ENCODE measurements around the gene TYW1. TPM values are rescaled to one million over a fixed set of nuclear protein-coding genes. Genes with fewer than 3 reads are reported as not detected.
"Not testable (repeated sequence)": the region's sequence is repeated elsewhere in the genome, so short reads cannot be mapped to it uniquely, and the experiment has no call there.

Gene TYW1
- total and polyA plus RNA-seq, 4 donors: 14.8 to 26.7 (median 18.3) TPM

DNA sequence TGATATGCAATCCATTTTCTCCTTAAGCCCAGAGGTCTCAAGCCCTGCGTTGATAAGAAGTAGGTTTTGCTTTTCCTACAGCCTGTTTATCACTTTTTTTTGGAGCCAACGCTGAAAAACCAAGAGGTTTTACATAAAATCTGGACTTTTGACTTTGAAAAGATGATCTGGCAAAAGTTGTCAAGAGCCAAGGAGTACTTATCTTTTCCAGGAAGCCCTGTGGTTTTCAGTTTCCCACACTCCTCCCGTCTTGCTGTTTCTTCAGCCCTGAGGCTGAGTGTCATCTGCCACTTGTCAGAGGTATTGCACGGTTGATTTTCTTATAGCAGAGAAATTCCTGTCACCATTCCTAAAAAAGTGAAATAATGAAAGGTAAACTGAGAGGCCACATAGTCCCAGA lies 108.7 kb downstream of the TYW1 start:
- no peaks in the 10 kb centered on the region for H3K27me3 ChIP-seq (ENCODE audit: control insufficient read depth, insufficient read depth, low read length)
- H3K36me3 ChIP-seq (ENCODE audit: control insufficient read depth, insufficient read depth, low read length): no peaks in the 10 kb centered on the region
- no peaks in the 10 kb centered on the region for H3K4me1 ChIP-seq (ENCODE audit: control insufficient read depth, insufficient read depth, low read length)
- H3K9me3 ChIP-seq (ENCODE audit: control insufficient read depth, insufficient read depth, low read length): no peaks in the 10 kb centered on the region
- no peak overlapping the region for H3K4me3 ChIP-seq (ENCODE audit: low read depth, low read length)
- no peak overlapping the region for H3K27ac ChIP-seq (ENCODE audit: low read depth, low read length)
- WGBS (ENCODE audit: insufficient coverage): 83% methylated on average over 1 of the region's 4 CpGs
- DNase-seq (ENCODE audit: low read depth in 4 of 6, low spot score in 6 of 6): no peak

DNA sequence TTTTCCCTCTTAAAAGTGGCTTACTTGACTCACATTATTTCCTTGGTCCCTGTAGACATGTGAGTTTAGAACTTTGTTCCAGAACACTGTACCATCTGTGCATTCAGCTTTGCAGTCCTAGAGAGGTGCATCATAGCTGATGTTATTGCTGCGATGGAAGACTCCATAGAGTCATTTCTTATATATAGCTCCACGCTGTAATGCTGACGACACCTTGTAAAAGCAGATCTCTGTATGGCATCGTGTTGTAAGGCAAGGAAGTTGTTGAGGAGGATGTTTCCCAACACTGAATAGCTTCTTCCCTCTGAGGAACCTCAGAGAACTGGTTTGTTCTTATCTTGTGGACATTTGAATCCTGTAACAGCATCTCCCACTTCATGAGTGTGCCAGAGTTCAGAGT lies 109.6 kb downstream of the TYW1 start:
- not testable (repeated sequence) for H3K9me3 ChIP-seq (ENCODE audit: control insufficient read depth, insufficient read depth, low read length); H3K4me1 ChIP-seq (ENCODE audit: control insufficient read depth, insufficient read depth, low read length); H3K4me3 ChIP-seq (ENCODE audit: low read depth, low read length); H3K36me3 ChIP-seq (ENCODE audit: control insufficient read depth, insufficient read depth, low read length); DNase-seq (ENCODE audit: low read depth in 4 of 6, low spot score in 6 of 6); H3K27me3 ChIP-seq (ENCODE audit: control insufficient read depth, insufficient read depth, low read length); H3K27ac ChIP-seq (ENCODE audit: low read depth, low read length)
- 100% methylated on average over 1 of the region's 4 CpGs for WGBS (ENCODE audit: insufficient coverage)

- H3K4me3 ChIP-seq (ENCODE audit: low read depth, low read length); H3K36me3 ChIP-seq (ENCODE audit: control insufficient read depth, insufficient read depth, low read length); H3K4me1 ChIP-seq (ENCODE audit: control insufficient read depth, insufficient read depth, low read length); H3K27ac ChIP-seq (ENCODE audit: low read depth, low read length); DNase-seq (ENCODE audit: low read depth in 4 of 6, low spot score in 6 of 6); H3K27me3 ChIP-seq (ENCODE audit: control insufficient read depth, insufficient read depth, low read length); H3K9me3 ChIP-seq (ENCODE audit: control insufficient read depth, insufficient read depth, low read length): not testable (repeated sequence)
- 100% methylated on average over 1 of the region's 2 CpGs for WGBS (ENCODE audit: insufficient coverage)
Observed at GRCh38 chr7:67111342-67111741, 114.7 kb downstream of the TYW1 start.

DNA sequence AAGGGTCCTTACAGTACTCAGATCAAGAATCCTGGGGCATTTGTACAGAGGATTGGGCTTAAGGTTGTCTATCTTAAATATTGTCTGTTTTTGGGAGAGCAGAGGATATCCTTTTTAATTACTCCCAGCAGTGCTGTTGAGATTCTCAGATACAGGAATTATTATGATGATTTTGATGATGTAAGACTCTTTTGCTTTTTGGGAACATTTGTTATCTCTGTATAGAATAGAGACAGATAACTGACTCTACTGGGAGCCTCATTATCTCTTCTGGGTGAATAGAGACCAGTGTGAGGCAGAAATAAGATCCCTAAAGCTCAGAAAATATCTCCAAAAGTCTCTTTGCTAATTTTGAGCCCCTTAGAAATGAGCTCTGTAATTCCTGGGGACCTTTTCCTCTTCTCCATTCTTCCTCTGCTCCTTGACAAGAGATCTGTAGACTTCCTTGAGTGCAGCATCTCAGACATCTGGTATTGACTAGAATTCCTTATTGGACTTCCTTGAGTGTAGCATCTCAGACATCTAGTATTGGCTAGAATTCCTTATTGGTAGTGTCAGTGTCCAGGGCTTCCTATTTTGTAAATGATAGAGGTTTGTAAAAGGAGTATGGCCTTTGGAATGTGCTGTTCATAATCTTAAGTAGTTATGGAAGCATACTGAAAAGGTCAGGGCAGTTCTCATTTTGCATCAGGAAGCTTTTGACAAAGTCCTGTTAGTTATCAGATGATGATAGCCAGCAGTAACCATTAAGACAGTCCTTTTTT lies 118.0 kb downstream of the TYW1 start:
- H3K36me3 ChIP-seq (ENCODE audit: control insufficient read depth, insufficient read depth, low read length); H3K4me1 ChIP-seq (ENCODE audit: control insufficient read depth, insufficient read depth, low read length); H3K27me3 ChIP-seq (ENCODE audit: control insufficient read depth, insufficient read depth, low read length); H3K4me3 ChIP-seq (ENCODE audit: low read depth, low read length); H3K27ac ChIP-seq (ENCODE audit: low read depth, low read length); H3K9me3 ChIP-seq (ENCODE audit: control insufficient read depth, insufficient read depth, low read length): not testable (repeated sequence)
- peak in 1 of 6 donors; percentile 28 for DNase-seq (ENCODE audit: low read depth in 4 of 6, low spot score in 6 of 6)

GRCh38 chr7:67120491-67120890 lies 123.9 kb downstream of the TYW1 start:
- not testable (repeated sequence) for H3K9me3 ChIP-seq (ENCODE audit: control insufficient read depth, insufficient read depth, low read length); DNase-seq (ENCODE audit: low read depth in 4 of 6, low spot score in 6 of 6); H3K27me3 ChIP-seq (ENCODE audit: control insufficient read depth, insufficient read depth, low read length); H3K27ac ChIP-seq (ENCODE audit: low read depth, low read length); H3K4me3 ChIP-seq (ENCODE audit: low read depth, low read length); H3K36me3 ChIP-seq (ENCODE audit: control insufficient read depth, insufficient read depth, low read length); H3K4me1 ChIP-seq (ENCODE audit: control insufficient read depth, insufficient read depth, low read length)
- no CpG with 5 or more reads among the region's 2 CpGs for WGBS (ENCODE audit: insufficient coverage)

DNA sequence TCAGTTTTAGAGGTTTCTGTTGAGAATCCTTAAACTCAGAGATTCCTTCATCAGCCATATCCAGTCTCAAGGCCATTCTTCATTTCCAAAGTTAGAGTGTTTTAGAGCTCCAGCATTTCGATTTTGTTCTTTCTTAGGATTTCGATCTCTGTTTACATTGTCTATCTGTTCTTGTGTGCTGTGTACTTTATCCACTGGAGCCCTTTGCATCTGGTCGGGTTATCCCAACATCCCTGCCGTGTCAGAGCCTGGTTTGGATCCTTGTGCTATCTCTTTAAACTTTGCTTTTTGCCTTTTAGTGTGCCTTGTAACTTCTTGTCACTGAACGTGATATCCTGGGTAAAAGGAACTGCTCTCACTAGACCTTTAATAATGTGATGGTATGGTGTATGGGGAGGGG lies 131.6 kb downstream of the TYW1 start:
- H3K4me3 ChIP-seq (ENCODE audit: low read depth, low read length); H3K36me3 ChIP-seq (ENCODE audit: control insufficient read depth, insufficient read depth, low read length); H3K9me3 ChIP-seq (ENCODE audit: control insufficient read depth, insufficient read depth, low read length); DNase-seq (ENCODE audit: low read depth in 4 of 6, low spot score in 6 of 6); H3K27ac ChIP-seq (ENCODE audit: low read depth, low read length); H3K4me1 ChIP-seq (ENCODE audit: control insufficient read depth, insufficient read depth, low read length); H3K27me3 ChIP-seq (ENCODE audit: control insufficient read depth, insufficient read depth, low read length): not testable (repeated sequence)
- WGBS (ENCODE audit: insufficient coverage): 92% methylated on average over 2 of the region's 5 CpGs

GRCh38 chr7:67130766-67131165 lies 134.1 kb downstream of the TYW1 start:
- not testable (repeated sequence) for H3K36me3 ChIP-seq (ENCODE audit: control insufficient read depth, insufficient read depth, low read length); DNase-seq (ENCODE audit: low read depth in 4 of 6, low spot score in 6 of 6); H3K27me3 ChIP-seq (ENCODE audit: control insufficient read depth, insufficient read depth, low read length); H3K9me3 ChIP-seq (ENCODE audit: control insufficient read depth, insufficient read depth, low read length); H3K4me1 ChIP-seq (ENCODE audit: control insufficient read depth, insufficient read depth, low read length); H3K4me3 ChIP-seq (ENCODE audit: low read depth, low read length); H3K27ac ChIP-seq (ENCODE audit: low read depth, low read length)
- WGBS (ENCODE audit: insufficient coverage): no CpG with 5 or more reads among the region's 1 CpG

- H3K4me3 ChIP-seq (ENCODE audit: low read depth, low read length); H3K27me3 ChIP-seq (ENCODE audit: control insufficient read depth, insufficient read depth, low read length); H3K27ac ChIP-seq (ENCODE audit: low read depth, low read length); H3K36me3 ChIP-seq (ENCODE audit: control insufficient read depth, insufficient read depth, low read length); H3K9me3 ChIP-seq (ENCODE audit: control insufficient read depth, insufficient read depth, low read length); H3K4me1 ChIP-seq (ENCODE audit: control insufficient read depth, insufficient read depth, low read length); DNase-seq (ENCODE audit: low read depth in 4 of 6, low spot score in 6 of 6): not testable (repeated sequence)
- WGBS (ENCODE audit: insufficient coverage): no CpG with 5 or more reads among the region's 1 CpG
Observed at GRCh38 chr7:67134912-67135311, 138.3 kb downstream of the TYW1 start.

DNA sequence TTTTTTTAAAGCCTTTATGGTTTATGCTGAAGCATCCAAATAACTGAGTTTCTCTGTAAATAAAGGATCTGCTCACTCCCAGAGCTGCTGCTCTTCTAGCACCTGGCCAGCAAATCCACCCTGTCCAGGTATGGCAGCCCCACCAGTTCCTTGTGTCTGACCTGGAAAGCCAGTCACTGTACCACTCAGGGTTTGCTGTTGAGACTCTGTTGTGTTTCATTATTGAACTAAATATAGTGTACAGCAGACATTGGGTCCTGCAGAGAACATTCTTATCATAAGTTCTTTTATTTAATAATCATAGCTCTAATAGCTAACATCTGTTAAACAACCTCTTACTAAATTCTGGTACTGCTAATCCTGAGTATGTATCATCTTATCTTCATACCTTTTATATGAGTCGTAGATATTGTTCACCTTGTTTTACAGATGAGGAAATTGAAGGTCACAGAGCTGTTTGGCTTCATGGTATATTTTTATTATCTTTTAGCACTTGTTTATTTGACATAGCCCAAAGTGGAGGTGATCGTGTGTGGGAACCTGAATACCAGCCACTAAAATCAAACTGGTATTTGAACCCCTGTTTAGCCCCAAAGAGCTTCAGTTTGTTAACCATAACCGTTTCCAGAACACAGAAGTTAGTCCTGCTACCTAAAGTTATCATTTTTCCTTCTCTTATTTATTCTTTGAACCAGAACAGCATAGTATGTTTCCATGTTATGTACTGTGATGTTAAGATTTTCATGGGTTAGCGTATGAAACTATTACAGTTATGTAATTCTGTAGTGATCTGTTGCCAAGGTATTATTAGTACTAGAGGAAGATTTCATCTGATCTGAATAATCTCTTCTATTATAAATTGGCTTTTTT lies 139.2 kb downstream of the TYW1 start:
- H3K27me3 ChIP-seq (ENCODE audit: control insufficient read depth, insufficient read depth, low read length); H3K4me3 ChIP-seq (ENCODE audit: low read depth, low read length); H3K27ac ChIP-seq (ENCODE audit: low read depth, low read length); H3K36me3 ChIP-seq (ENCODE audit: control insufficient read depth, insufficient read depth, low read length); DNase-seq (ENCODE audit: low read depth in 4 of 6, low spot score in 6 of 6); H3K9me3 ChIP-seq (ENCODE audit: control insufficient read depth, insufficient read depth, low read length); H3K4me1 ChIP-seq (ENCODE audit: control insufficient read depth, insufficient read depth, low read length): not testable (repeated sequence)
- WGBS (ENCODE audit: insufficient coverage): no CpG with 5 or more reads among the region's 4 CpGs

DNA sequence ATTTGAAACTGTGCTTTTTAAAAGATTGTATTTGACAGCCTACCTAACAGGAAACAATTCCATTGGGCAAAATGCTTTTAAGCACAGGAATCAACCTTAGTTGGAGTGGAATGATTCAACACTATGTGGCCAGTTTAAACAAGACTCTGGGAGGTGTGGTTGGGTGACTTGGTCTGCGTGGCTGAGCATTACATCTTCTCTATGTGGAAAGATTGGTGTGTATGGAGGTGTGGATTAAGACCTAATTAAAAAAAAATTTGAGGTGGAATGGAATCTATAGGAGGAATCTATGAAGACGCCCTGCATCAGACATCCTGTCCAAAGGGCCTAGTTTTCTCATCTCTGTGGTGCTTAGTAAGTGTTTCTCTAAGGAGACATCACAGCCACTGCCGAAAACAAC lies 140.9 kb downstream of the TYW1 start:
- not testable (repeated sequence) for H3K9me3 ChIP-seq (ENCODE audit: control insufficient read depth, insufficient read depth, low read length); H3K4me1 ChIP-seq (ENCODE audit: control insufficient read depth, insufficient read depth, low read length); H3K27me3 ChIP-seq (ENCODE audit: control insufficient read depth, insufficient read depth, low read length); H3K4me3 ChIP-seq (ENCODE audit: low read depth, low read length); DNase-seq (ENCODE audit: low read depth in 4 of 6, low spot score in 6 of 6); H3K36me3 ChIP-seq (ENCODE audit: control insufficient read depth, insufficient read depth, low read length); H3K27ac ChIP-seq (ENCODE audit: low read depth, low read length)
- WGBS (ENCODE audit: insufficient coverage): no CpG with 5 or more reads among the region's 3 CpGs
